ENCODE data around the gene RBM38.

GRCh38 chr20:57426831-57427230, 35.6 kb downstream of the RBM38 start:
- TF ChIP-seq, protein P1, sequence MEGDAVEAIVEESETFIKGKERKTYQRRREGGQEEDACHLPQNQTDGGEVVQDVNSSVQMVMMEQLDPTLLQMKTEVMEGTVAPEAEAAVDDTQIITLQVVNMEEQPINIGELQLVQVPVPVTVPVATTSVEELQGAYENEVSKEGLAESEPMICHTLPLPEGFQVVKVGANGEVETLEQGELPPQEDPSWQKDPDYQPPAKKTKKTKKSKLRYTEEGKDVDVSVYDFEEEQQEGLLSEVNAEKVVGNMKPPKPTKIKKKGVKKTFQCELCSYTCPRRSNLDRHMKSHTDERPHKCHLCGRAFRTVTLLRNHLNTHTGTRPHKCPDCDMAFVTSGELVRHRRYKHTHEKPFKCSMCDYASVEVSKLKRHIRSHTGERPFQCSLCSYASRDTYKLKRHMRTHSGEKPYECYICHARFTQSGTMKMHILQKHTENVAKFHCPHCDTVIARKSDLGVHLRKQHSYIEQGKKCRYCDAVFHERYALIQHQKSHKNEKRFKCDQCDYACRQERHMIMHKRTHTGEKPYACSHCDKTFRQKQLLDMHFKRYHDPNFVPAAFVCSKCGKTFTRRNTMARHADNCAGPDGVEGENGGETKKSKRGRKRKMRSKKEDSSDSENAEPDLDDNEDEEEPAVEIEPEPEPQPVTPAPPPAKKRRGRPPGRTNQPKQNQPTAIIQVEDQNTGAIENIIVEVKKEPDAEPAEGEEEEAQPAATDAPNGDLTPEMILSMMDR (IDR thresholded peaks at IDR 0.05; ENCODE audit: insufficient read depth, low read length, poor library complexity, severe bottlenecking), result no peak
- TF ChIP-seq EZH2phosphoT487 (conservative IDR thresholded peaks at IDR 0.05; ENCODE audit: low read length), result no peak
